Pancreas (tissue), 10 donors: ENCODE data around the gene ATP5PD. TPM values are rescaled to one million over a fixed set of nuclear protein-coding genes. Genes with fewer than 3 reads are reported as not detected.

Source experiments
- ATAC-seq, 4 donors: fragments of 200-7000 bp; cut with Tn5 transposase; one replicate each; pipeline versions ENCODE4 v1.8.0 to v1.9.1; 2020; ENCODE audit warnings: mild to moderate bottlenecking in 4 of 4, moderate library complexity in 4 of 4
- DNase-seq, 6 donors: peaks; one replicate each; pipeline ENCODE4 v3.0.0-alpha.2; 2020
- FAIRE-seq: peaks from 2 replicates; lab custom pipeline; 2012; peaks lifted over from hg19 to GRCh38; lab: Jason Lieb, UNC
- H3K27ac ChIP-seq, 4 donors: fragments of 200-600 bp; sonication (generic); 1 replicate in 3 of 4; 2 replicates in 1 of 4; pipeline versions ENCODE4 v1.5.0 to v1.8.0; 2020
- H3K27me3 ChIP-seq, 4 donors: fragments of 200-600 bp; one replicate each; pipeline ENCODE4 v1.8.0; 2021
- H3K36me3 ChIP-seq, 3 donors: fragments of 200-600 bp; sonication (generic) in 1 of 3; one replicate each; pipeline versions ENCODE4 v1.5.0 to v1.8.0; 2020 to 2021
- H3K4me1 ChIP-seq, 3 donors: fragments of 200-600 bp; one replicate each; pipeline ENCODE4 v1.8.0; 2021
- H3K4me3 ChIP-seq, 4 donors: fragments of 200-600 bp; sonication (generic) in 2 of 4; one replicate each; pipeline versions ENCODE4 v1.5.0 to v1.8.0; 2020 to 2021
- H3K9me3 ChIP-seq, 4 donors: fragments of 200-600 bp; one replicate each; pipeline ENCODE4 v1.8.0; 2021
- WGBS, 2 donors: extraction: QIAGEN DNeasy Blood & Tissue Kit; methylation state at CpG; one replicate each; pipeline ENCODE4 v1.1.7; 2013; 5-methylcytosine and 5-hydroxymethylcytosine counted together
- intact Hi-C, 3 donors: fragments of 100-400 bp; cut with DNase I; formaldehyde crosslinking; loops; one replicate each; pipeline versions ENCODE4 v1.11.1 to v1.14.2; 2022
- polyA plus RNA-seq, 2 donors: library from polyadenylated mRNA; stranded (reverse); fragments of 200-250 nt; gene quantifications; one replicate each; pipeline ENCODE4 v1.2.3, GENCODE V29; 2013
- total RNA-seq, 6 donors: library from RNA; stranded (reverse); fragmentation: NEBNext Ultra II Directional in 4 of 6; extraction: Animal tissue kit (Norgen Biotek cat#: 25700) in 4 of 6; gene quantifications; one replicate each; pipeline versions ENCODE4 v1.2.1 to v1.2.4, GENCODE V29; 2021 to 2023
- TF ChIP-seq, protein P1 (sequence below), 4 donors: fragments of 200-600 bp; sonication (generic) in 3 of 4; IDR thresholded peaks; one replicate each; pipeline versions ENCODE4 v1.5.0 to v1.8.0; 2021; ENCODE audit warnings: antibody characterized with exemption in 4 of 4
- donor health status: healthy with polysubstance abuse.
- donor health status: DM: no; HTN: no; CAD: no; lungs with moderate emphysema.
- donor health status: DM: no; HTN: no; CAD: no.
- donor health status: control.
- donor health status: control.
- donor health status: Bipolar disorder and iron deficiency.
- donor health status: DM: yes; HTN: yes; CAD: no.
- donor health status: DM: no; HTN: no; CAD: no.
- donor health status: DM: no; HTN: no; CAD: no.
- donor health status: DM: yes; HTN: yes; CAD: no.

Gene ATP5PD
- total and polyA plus RNA-seq, 8 donors, result 81.6 to 229 (median 110) TPM

DNA sequence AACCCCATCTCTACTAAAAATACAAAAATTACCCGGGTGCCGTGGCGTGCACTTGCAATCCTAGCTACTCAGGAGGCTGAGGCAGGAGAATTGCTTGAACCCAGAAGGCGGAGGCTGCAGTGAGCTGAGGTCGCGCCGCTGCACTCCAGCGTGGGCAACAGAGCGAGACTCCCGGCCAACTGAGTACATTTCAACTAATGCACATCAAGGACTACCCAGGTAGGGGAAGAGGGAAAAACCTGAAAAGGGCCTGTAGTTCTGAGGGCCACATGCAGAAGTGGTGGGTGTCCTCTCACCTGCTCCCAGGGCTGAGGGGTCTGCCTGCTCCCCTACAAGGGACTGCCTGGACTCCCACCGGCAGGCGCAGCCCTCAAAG is 40.4 kb upstream of the ATP5PD start:
- TF ChIP-seq, protein P1, sequence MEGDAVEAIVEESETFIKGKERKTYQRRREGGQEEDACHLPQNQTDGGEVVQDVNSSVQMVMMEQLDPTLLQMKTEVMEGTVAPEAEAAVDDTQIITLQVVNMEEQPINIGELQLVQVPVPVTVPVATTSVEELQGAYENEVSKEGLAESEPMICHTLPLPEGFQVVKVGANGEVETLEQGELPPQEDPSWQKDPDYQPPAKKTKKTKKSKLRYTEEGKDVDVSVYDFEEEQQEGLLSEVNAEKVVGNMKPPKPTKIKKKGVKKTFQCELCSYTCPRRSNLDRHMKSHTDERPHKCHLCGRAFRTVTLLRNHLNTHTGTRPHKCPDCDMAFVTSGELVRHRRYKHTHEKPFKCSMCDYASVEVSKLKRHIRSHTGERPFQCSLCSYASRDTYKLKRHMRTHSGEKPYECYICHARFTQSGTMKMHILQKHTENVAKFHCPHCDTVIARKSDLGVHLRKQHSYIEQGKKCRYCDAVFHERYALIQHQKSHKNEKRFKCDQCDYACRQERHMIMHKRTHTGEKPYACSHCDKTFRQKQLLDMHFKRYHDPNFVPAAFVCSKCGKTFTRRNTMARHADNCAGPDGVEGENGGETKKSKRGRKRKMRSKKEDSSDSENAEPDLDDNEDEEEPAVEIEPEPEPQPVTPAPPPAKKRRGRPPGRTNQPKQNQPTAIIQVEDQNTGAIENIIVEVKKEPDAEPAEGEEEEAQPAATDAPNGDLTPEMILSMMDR (IDR thresholded peaks at IDR 0.05), result no peak
- no peaks in the 10 kb centered on the region for H3K4me1 ChIP-seq
- 79 to 83% methylated on average over 12 of the region's 12 CpGs for WGBS, 2 donors
- FAIRE-seq, result no peak
- peak overlapping the region; percentile 26 to 83 (median 76) for H3K27ac ChIP-seq
- no peak for ATAC-seq
- no peak for DNase-seq
- H3K36me3 ChIP-seq, result no peaks in the 10 kb centered on the region
- intact Hi-C loops, result no loop called here
- peak overlapping the region in 2 of 4 donors; percentile 35 to 48 for H3K4me3 ChIP-seq
- H3K9me3 ChIP-seq, result no peaks in the 10 kb centered on the region
- no peaks in the 10 kb centered on the region for H3K27me3 ChIP-seq

DNA sequence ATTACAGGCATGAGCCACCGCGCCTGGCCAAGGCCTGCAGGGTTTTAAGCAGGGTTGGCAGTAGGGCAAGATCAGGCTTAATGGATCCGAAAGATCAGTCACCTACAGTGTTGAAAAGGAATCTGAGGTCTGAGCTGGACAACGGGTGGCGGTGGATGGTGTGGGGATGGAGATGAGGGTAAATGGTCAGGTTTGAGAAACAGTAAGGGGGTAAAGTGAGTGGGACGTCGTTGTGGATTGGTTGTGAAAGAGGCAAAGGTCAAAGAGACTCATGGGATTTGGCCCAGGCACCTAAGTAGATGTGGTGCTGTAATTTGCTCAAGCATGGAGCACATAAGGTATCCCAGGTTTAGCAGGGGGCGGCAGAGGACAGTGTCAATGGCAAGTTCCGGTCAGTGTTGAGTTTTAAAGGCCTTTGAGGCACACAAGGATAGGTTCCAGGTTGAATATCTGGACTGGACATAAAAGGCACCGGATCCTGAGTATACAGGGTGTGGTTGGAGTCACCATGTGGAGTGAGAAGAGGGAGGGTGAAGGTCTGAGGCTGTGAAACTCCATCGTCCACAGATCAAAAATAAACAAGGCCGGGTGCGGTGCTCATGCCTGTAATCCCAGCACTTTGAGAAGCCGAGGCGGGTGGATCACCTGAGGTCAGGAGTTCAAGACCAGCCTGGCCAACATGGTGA is 39.9 kb upstream of the ATP5PD start:
- no peak overlapping the region for H3K4me3 ChIP-seq
- ATAC-seq (no peak), FAIRE-seq (no peak), DNase-seq (no peak)
- H3K4me1 ChIP-seq, result no peaks in the 10 kb centered on the region
- H3K27ac ChIP-seq, result peak overlapping the region in 1 of 4 donors; percentile 82
- H3K27me3 ChIP-seq, result no peaks in the 10 kb centered on the region
- 72 to 78% methylated on average over 15 of the region's 15 CpGs for WGBS, 2 donors
- TF ChIP-seq, protein P1 (IDR thresholded peaks at IDR 0.05), result no peak
- intact Hi-C loops, result no loop called here
- H3K36me3 ChIP-seq, result no peaks in the 10 kb centered on the region
- no peaks in the 10 kb centered on the region for H3K9me3 ChIP-seq

DNA sequence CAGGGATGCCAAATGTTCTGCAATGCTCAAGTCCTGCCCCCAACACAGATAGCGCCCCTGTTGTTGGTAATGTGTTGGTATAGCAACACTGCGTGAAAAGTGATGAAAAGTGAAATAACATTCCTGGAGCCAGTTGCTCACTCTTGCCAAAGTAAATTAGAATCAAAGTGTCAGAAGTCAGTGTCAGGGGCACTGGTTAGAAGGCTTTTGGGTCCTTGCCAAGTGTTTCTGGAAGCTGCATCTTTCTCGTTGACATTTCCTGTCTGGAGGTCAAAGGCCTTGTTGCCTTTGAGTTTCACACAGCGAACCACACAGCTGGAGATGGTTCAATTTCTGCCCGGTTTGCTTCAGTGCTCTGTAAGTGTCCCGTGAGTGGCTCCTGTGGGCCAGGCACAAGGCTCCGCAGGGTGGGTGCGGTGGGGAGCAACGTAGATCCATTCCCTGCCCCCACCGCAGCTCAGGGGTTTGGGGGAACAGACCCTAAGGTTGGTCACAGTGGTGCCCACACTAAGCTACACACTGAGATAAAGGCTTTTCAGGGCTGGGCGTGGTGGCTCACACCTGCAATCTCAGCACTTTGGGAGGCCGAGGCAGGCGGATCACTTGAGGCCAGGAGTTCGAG is 37.4 kb upstream of the ATP5PD start:
- 56 to 69% methylated on average over 14 of the region's 14 CpGs for WGBS, 2 donors
- H3K36me3 ChIP-seq, result no peaks in the 10 kb centered on the region
- ATAC-seq (no peak), DNase-seq (no peak), FAIRE-seq (no peak)
- TF ChIP-seq, protein P1 (IDR thresholded peaks at IDR 0.05), result no peak
- intact Hi-C loops, result no loop called here
- no peaks in the 10 kb centered on the region for H3K9me3 ChIP-seq
- peaks cover 0 to under 1% (median 0%) of the 10 kb centered on the region in 3 donors for H3K4me1 ChIP-seq
- H3K27ac ChIP-seq, result peak overlapping the region in 1 of 4 donors; percentile 14
- H3K4me3 ChIP-seq, result no peak overlapping the region
- H3K27me3 ChIP-seq, result no peaks in the 10 kb centered on the region

DNA sequence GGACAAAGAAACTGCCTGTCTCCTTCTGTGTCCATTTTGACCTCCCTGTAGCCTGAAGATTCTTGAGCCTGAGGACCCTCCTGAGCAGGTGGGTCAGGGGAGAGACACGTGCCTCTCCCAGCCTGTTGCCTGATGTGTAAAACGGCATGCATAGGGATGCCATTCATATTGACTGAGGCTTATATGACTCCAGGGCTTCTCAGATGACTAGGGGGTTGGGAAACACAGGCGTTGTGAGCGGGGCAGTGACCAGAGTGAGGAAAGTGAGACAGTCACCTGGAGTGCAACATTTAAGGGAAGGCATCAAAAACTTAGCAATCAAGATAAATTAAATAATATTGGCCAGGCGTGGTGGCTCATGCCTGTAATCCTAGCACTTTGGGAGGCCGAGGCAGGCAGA is 35.9 kb upstream of the ATP5PD start:
- Histone ChIP-seq H3K4me1 (peaks cover 0 to 12% (median 3%) of the 10 kb centered on the region in 3 donors), H3K27me3 (no peaks in the 10 kb centered on the region), H3K4me3 (no peak overlapping the region), H3K36me3 (no peaks in the 10 kb centered on the region), H3K9me3 (no peaks in the 10 kb centered on the region), H3K27ac (no peak overlapping the region)
- no peak for DNase-seq
- no peak for ATAC-seq
- intact Hi-C loops, result no loop called here
- no peak for FAIRE-seq
- TF ChIP-seq, protein P1 (IDR thresholded peaks at IDR 0.05), result no peak
- 52 to 64% methylated on average over 6 of the region's 6 CpGs for WGBS, 2 donors
